Smooth muscle cell of the pulmonary artery (primary cell): ENCODE measurements around the gene GRK6. TPM values are rescaled to one million over a fixed set of nuclear protein-coding genes. Genes with fewer than 3 reads are reported as not detected.

Source experiments
- total RNA-seq: library from RNA; depleted of rRNA; stranded (reverse); fragments of >200 nt; gene quantifications from 2 replicates; pipeline ENCODE4 v1.2.3, GENCODE V29; 2014

GRK6 gene
- total RNA-seq, result 14.5 and 19.7 TPM in 2 replicates

GRCh38 chr5:177426566-177427210 is at the start of gene GRK6:
Gene GRK6, plus strand, starts transcription at chr5:177426676. Its CDS starts 170 bp downstream, at chr5:177426846.

GRCh38 chr5:177384134-177384533 is 42.3 kb upstream of the GRK6 start, which contains the start of gene SLC34A1:
Gene SLC34A1, plus strand, starts transcription at chr5:177384434. Its CDS starts 1,308 bp downstream, at chr5:177385742.

GRCh38 chr5:177399997-177400868 is 26.2 kb upstream of the GRK6 start, which contains the start of gene PFN3:
Gene PFN3, minus strand, starts transcription at chr5:177400661. Its CDS starts 85 bp downstream, at chr5:177400576.

GRCh38 chr5:177409043-177409801 is 17.3 kb upstream of the GRK6 start, which contains the start of gene F12:
Gene F12, minus strand, starts transcription at chr5:177409564. Its CDS starts 37 bp downstream, at chr5:177409527.

GRCh38 chr5:177446200-177447065 is 20.0 kb downstream of the GRK6 start, which contains the start of gene PRR7:
Gene PRR7, plus strand, starts transcription at chr5:177446814. Its CDS starts 8,254 bp downstream, at chr5:177455068.

GRCh38 chr5:177473443-177474001 is 47.0 kb downstream of the GRK6 start, which contains the start of gene DBN1:
Gene DBN1, minus strand, starts transcription at chr5:177473634. Its CDS starts 113 bp downstream, at chr5:177473521.

Other genes starting within 250 kb of the GRK6 start
- 20.3 and 25.1 TPM in 2 replicates for gene RAB24, start 123.0 kb upstream of the GRK6 start, total RNA-seq
- gene PRELID1, start 122.9 kb upstream of the GRK6 start, total RNA-seq, result 54.6 and 58.7 TPM in 2 replicates
- 2.6 and 5.0 TPM in 2 replicates for gene MXD3, start 114.8 kb upstream of the GRK6 start, total RNA-seq
- gene LMAN2, start 75.0 kb upstream of the GRK6 start, total RNA-seq, result 456 and 488 TPM in 2 replicates
- gene RGS14, start 68.8 kb upstream of the GRK6 start, total RNA-seq, result 2.7 and 3.3 TPM in 2 replicates
- gene SLC34A1, start 42.2 kb upstream of the GRK6 start, total RNA-seq, result not detected in 2 replicates
- not detected in 2 replicates for gene PFN3, start 26.0 kb upstream of the GRK6 start, total RNA-seq
- gene F12, start 17.1 kb upstream of the GRK6 start, total RNA-seq, result 0.17 TPM in 1 of 2 replicates, not detected in the other
- gene PRR7, start 20.1 kb downstream of the GRK6 start, total RNA-seq, result 5.7 and 11.4 TPM in 2 replicates
- gene DBN1, start 47.0 kb downstream of the GRK6 start, total RNA-seq, result 86.1 and 86.8 TPM in 2 replicates
- 146 and 192 TPM in 2 replicates for gene PDLIM7, start 70.9 kb downstream of the GRK6 start, total RNA-seq
- 5.3 and 6.7 TPM in 2 replicates for gene DOK3, start 83.2 kb downstream of the GRK6 start, total RNA-seq
- 124 and 165 TPM in 2 replicates for gene DDX41, start 90.3 kb downstream of the GRK6 start, total RNA-seq
- 23.2 and 28.4 TPM in 2 replicates for gene FAM193B, start 127.9 kb downstream of the GRK6 start, total RNA-seq
- gene TMED9, start 165.5 kb downstream of the GRK6 start, total RNA-seq, result 253 and 380 TPM in 2 replicates
- gene B4GALT7, start 173.5 kb downstream of the GRK6 start, total RNA-seq, result 56.6 and 79.8 TPM in 2 replicates